ENCODE measurements around the gene PRPF38B.
A peak's percentile ranks its signal among the peaks of the same experiment; 100 is the strongest.

GRCh38 chr1:108646648-108647269, 45.4 kb upstream of the PRPF38B start:
- TF ChIP-seq CTCF (IDR thresholded peaks at IDR 0.05 in 2 of 3, conservative IDR thresholded peaks at IDR 0.05 in 1 of 3; ENCODE audit: borderline replicate concordance in 1 of 3, insufficient read depth in 1 of 3, low read depth in 2 of 3, low read length in 2 of 3), result no peak
- TF ChIP-seq YY1 (IDR thresholded peaks at IDR 0.05; ENCODE audit: extremely low read depth, insufficient replicate concordance, low read depth, low read length), result no peak
- TF ChIP-seq POLR2A (IDR thresholded peaks at IDR 0.05; ENCODE audit: borderline replicate concordance, extremely low read depth, insufficient read depth, insufficient read length), result no peak
- no peak for TF ChIP-seq EZH2phosphoT487 (IDR thresholded peaks at IDR 0.05; ENCODE audit: borderline replicate concordance)
- no peak for TF ChIP-seq SIN3A (IDR thresholded peaks at IDR 0.05; ENCODE audit: low read depth)
- TF ChIP-seq POLR2AphosphoS5 (IDR thresholded peaks at IDR 0.05; ENCODE audit: low read depth, low read length), result no peak
- TF ChIP-seq EZH2 (IDR thresholded peaks at IDR 0.05), result no peak
- TF ChIP-seq ZNF274 (IDR thresholded peaks at IDR 0.05; ENCODE audit: low read depth, low read length), result no peak
- TF ChIP-seq ZBTB33 (IDR thresholded peaks at IDR 0.05; ENCODE audit: extremely low read depth, insufficient replicate concordance, low read length), result no peak
- no peak for TF ChIP-seq SP1 (IDR thresholded peaks at IDR 0.05; ENCODE audit: low read depth)
- TF ChIP-seq, protein P1, sequence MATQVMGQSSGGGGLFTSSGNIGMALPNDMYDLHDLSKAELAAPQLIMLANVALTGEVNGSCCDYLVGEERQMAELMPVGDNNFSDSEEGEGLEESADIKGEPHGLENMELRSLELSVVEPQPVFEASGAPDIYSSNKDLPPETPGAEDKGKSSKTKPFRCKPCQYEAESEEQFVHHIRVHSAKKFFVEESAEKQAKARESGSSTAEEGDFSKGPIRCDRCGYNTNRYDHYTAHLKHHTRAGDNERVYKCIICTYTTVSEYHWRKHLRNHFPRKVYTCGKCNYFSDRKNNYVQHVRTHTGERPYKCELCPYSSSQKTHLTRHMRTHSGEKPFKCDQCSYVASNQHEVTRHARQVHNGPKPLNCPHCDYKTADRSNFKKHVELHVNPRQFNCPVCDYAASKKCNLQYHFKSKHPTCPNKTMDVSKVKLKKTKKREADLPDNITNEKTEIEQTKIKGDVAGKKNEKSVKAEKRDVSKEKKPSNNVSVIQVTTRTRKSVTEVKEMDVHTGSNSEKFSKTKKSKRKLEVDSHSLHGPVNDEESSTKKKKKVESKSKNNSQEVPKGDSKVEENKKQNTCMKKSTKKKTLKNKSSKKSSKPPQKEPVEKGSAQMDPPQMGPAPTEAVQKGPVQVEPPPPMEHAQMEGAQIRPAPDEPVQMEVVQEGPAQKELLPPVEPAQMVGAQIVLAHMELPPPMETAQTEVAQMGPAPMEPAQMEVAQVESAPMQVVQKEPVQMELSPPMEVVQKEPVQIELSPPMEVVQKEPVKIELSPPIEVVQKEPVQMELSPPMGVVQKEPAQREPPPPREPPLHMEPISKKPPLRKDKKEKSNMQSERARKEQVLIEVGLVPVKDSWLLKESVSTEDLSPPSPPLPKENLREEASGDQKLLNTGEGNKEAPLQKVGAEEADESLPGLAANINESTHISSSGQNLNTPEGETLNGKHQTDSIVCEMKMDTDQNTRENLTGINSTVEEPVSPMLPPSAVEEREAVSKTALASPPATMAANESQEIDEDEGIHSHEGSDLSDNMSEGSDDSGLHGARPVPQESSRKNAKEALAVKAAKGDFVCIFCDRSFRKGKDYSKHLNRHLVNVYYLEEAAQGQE (IDR thresholded peaks at IDR 0.05; ENCODE audit: low read depth), result no peak
- peak; percentile 75 for TF ChIP-seq CEBPB (IDR thresholded peaks at IDR 0.05; ENCODE audit: low read depth)
